GM20431 (cell line): Measurements from ENCODE around the gene SPEM2.

Experiments used
- in situ Hi-C: fragments of 300-500 bp; cut with MseI, MboI; formaldehyde crosslinking; loops from one replicate; pipeline ENCODE4 v1.15.0; 2020; ENCODE audit warnings: low sequenced_read_pairs; ENCODE audit not compliant: unreplicated experiment

Gene SPEM2

GRCh38 chr17:7440113-7440833 is 14.9 kb downstream of the SPEM2 start:
- in situ Hi-C loops = no loop called here

- in situ Hi-C loops = no loop called here
These were observed 15.4 kb downstream of the SPEM2 start for GRCh38 chr17:7440834-7441195.

- in situ Hi-C loops = no loop called here
These were observed 15.8 kb downstream of the SPEM2 start for GRCh38 chr17:7441266-7441665.

GRCh38 chr17:7442142-7442541 is 16.7 kb downstream of the SPEM2 start:
- in situ Hi-C loops = no loop called here

GRCh38 chr17:7443499-7444485 is 18.4 kb downstream of the SPEM2 start:
- in situ Hi-C loops = no loop called here

- in situ Hi-C loops = no loop called here
These were observed 19.5 kb downstream of the SPEM2 start, which contains the start of gene CHRNB1 for GRCh38 chr17:7444682-7445618. TSS of gene CHRNB1 (plus strand) at chr17:7445061. CDS start at chr17:7445128, 67 bp downstream.

- in situ Hi-C loops = no loop called here
These were observed 20.2 kb downstream of the SPEM2 start for GRCh38 chr17:7445619-7445968.

- in situ Hi-C loops = no loop called here
These were observed 23.0 kb downstream of the SPEM2 start for GRCh38 chr17:7448461-7448860.

- in situ Hi-C loops = no loop called here
These were observed 34.6 kb downstream of the SPEM2 start for GRCh38 chr17:7459961-7460545.

- in situ Hi-C loops = no loop called here
These were observed 35.6 kb downstream of the SPEM2 start for GRCh38 chr17:7460850-7461660.

- in situ Hi-C loops = no loop called here
These were observed 37.3 kb downstream of the SPEM2 start for GRCh38 chr17:7462474-7463371.

- in situ Hi-C loops = no loop called here
These were observed 38.0 kb downstream of the SPEM2 start for GRCh38 chr17:7463372-7463846.

- in situ Hi-C loops = no loop called here
These were observed 38.7 kb downstream of the SPEM2 start for GRCh38 chr17:7464081-7464480.

GRCh38 chr17:7465597-7466275 is 40.3 kb downstream of the SPEM2 start:
- in situ Hi-C loops = no loop called here

GRCh38 chr17:7466318-7466638 is 40.9 kb downstream of the SPEM2 start:
- in situ Hi-C loops = no loop called here

- in situ Hi-C loops = no loop called here
These were observed 41.4 kb downstream of the SPEM2 start for GRCh38 chr17:7466639-7467341.

GRCh38 chr17:7467498-7467897 is 42.1 kb downstream of the SPEM2 start:
- in situ Hi-C loops = no loop called here
